ENCODE measurements around the gene SLC5A10. TPM values are rescaled to one million over a fixed set of nuclear protein-coding genes. Genes with fewer than 3 reads are reported as not detected.

The SLC5A10 gene
- total RNA-seq, 1 donor from 2014 or later = not detected

DNA sequence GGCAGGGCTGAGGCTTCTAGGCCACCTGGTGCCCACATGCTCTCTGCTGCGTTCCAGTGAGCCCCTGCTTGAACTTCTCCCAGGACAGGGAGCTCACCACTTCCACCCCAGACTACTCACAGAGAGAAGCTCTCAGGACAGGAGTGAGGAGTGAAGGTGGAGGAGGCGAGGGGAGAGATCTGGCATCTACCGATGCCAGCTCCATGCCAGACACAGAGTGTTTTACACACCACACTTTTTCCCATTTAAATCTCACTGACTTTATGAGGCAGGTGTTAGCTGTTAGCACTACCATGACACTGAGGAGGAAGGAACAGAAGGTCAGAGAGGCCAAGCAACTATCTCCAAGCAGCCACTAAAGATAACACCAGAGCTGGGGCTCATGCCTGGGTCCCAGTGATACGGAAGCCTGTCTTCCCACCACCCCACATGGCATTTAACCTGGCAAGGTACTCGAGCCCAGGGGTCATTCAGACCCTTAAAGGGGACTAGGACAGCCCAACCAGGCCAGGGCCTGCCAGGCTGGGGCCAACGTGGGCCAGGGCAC, 45.8 kb downstream of the SLC5A10 start:
- H3K9me3 ChIP-seq = no peaks in the 10 kb centered on the region
- no peaks in the 10 kb centered on the region for H3K27me3 ChIP-seq
- TF ChIP-seq, protein P1, sequence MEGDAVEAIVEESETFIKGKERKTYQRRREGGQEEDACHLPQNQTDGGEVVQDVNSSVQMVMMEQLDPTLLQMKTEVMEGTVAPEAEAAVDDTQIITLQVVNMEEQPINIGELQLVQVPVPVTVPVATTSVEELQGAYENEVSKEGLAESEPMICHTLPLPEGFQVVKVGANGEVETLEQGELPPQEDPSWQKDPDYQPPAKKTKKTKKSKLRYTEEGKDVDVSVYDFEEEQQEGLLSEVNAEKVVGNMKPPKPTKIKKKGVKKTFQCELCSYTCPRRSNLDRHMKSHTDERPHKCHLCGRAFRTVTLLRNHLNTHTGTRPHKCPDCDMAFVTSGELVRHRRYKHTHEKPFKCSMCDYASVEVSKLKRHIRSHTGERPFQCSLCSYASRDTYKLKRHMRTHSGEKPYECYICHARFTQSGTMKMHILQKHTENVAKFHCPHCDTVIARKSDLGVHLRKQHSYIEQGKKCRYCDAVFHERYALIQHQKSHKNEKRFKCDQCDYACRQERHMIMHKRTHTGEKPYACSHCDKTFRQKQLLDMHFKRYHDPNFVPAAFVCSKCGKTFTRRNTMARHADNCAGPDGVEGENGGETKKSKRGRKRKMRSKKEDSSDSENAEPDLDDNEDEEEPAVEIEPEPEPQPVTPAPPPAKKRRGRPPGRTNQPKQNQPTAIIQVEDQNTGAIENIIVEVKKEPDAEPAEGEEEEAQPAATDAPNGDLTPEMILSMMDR (IDR thresholded peaks at IDR 0.05) = no peak
- intact Hi-C loops (cut with DNase I) = no loop called here
- H3K36me3 ChIP-seq = no peaks in the 10 kb centered on the region
- peaks cover 6% of the 10 kb centered on the region for H3K4me1 ChIP-seq
- no peak overlapping the region for H3K4me3 ChIP-seq
- ATAC-seq = no peak
- DNase-seq = no peak
- H3K27ac ChIP-seq = no peak overlapping the region

DNA sequence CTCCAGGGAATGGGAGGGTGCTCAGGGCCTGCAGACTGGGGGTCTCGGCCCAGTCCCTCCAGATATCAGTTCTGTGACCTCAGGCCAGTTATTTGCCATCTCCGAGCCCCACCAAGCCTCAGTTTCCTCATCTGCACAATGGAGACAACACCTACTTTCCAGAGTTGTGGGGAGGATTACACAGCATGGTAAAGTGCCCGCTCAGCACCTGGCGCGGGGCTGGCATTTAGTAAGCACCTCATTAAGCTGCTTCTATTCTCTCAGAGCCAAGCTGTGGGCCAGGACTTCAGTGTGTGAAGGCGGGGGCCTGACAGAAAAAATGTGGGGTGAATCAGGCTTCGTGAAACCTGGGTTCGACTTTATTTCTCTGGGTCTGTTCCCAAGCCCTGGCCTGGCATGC, 47.4 kb downstream of the SLC5A10 start:
- DNase-seq (no peak), ATAC-seq (no peak)
- Histone ChIP-seq H3K36me3 (no peaks in the 10 kb centered on the region), H3K4me1 (no peaks in the 10 kb centered on the region), H3K27me3 (no peaks in the 10 kb centered on the region), H3K27ac (no peak overlapping the region), H3K4me3 (no peak overlapping the region), H3K9me3 (no peaks in the 10 kb centered on the region)
- intact Hi-C loops (cut with DNase I) = no loop called here
- TF ChIP-seq, protein P1 (IDR thresholded peaks at IDR 0.05) = no peak

DNA sequence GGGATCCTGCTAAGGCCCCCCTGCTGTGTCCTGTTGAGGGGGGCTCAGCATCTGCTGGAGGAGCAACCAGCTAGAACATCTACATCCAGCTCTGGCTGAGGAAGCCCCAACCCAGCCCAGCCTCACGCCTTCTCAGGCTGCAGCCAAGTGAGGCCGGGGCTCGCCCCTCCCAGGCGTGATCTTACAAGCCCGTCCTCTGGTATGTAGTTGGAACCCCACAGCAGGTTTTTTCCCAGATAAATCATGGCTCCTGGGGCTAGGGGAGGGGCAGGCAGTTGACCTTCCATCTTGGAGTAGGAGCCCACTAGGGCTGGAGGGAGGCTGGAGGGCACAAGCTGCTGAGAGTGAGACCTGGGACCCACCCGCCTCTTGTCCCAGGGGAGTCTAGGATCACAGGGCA, 47.9 kb downstream of the SLC5A10 start:
- no peaks in the 10 kb centered on the region for H3K9me3 ChIP-seq
- H3K4me1 ChIP-seq = peaks cover 2% of the 10 kb centered on the region
- DNase-seq (no peak), ATAC-seq (no peak)
- TF ChIP-seq, protein P1 (IDR thresholded peaks at IDR 0.05) = no peak
- no peaks in the 10 kb centered on the region for H3K27me3 ChIP-seq
- H3K4me3 ChIP-seq = no peak overlapping the region
- H3K27ac ChIP-seq = no peak overlapping the region
- intact Hi-C loops (cut with DNase I) = no loop called here
- no peaks in the 10 kb centered on the region for H3K36me3 ChIP-seq

DNA sequence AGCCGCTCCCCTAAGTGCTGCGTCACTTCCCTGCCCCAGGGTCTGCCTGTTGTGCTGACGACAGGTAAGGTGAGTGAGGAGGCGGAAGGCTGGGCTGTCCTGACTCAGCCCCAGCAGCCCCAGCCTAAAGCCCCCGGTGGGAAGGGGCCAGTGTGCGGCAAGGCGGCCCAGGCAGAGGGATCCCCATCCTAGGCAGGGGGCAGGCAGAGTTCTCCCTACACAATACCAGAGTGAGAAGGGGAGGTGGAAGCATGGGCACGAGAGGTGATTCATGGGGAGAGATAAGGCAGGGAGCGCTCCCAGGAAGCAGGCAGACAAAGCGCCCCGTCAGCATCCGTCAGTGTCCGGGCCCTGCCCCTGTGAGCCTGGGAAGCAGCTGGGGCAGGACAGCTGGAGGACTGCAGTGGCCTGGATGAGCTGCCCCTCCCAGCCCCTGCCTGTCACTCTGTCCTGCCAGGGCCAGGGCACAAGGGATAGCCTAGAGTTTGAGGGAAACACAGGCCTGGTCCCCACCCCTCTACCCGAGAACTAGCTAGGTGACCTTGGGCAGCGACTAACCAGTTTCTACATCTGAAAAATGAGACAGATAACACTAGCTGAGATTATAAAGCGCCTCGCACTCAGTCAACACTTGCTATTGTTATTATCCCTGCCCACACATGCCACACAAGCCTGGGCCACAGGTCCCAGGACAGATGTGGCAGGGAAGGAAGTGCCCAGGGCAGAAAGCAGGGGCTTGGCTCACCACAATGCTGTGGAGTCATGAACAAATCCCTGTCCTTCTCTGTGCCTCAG, 48.8 kb downstream of the SLC5A10 start:
- no peaks in the 10 kb centered on the region for H3K9me3 ChIP-seq
- ATAC-seq = no peak

DNA sequence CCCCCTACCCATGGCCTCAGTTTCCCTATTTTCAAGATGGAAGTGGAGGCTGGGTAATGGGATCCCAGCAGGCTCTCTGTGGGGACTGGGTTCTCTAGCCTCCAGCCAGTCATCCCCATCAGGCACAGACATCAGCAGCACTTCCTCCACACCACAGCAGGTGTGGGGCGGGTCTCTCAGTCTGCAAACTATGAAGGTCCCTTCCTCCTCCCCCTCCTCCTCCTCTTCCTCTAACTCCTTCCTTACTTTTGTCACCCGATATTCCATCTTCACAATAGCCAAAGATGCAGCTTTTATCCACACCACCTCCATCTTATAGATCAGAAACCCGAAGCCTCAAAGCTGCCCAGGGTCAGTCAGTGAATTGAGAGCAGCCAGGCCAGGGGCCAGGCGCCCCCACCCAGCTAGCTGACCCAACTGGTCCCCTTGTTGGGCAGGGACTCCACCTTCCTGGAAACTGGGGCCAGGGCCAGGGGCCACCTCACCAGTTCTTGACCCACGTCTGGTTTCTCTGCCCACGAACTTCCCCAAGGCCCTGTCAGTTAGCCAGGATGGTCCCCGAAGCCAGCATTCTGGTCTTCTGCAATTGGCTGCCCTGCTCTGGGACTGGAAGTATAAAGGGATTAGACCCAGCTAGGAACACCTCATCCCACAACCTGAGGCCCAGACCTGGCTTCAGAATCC, 50.1 kb downstream of the SLC5A10 start:
- Histone ChIP-seq H3K4me1 (peaks cover 5% of the 10 kb centered on the region), H3K27ac (no peak overlapping the region), H3K27me3 (no peaks in the 10 kb centered on the region), H3K4me3 (no peak overlapping the region), H3K36me3 (no peaks in the 10 kb centered on the region), H3K9me3 (no peaks in the 10 kb centered on the region)
- intact Hi-C loops (cut with DNase I) = no loop called here
- TF ChIP-seq, protein P1 (IDR thresholded peaks at IDR 0.05) = no peak
- ATAC-seq = no peak
- DNase-seq = no peak

More for the DNA sequence above, 48.8 kb downstream of the SLC5A10 start:
- Histone ChIP-seq H3K4me1 (peaks cover 5% of the 10 kb centered on the region), H3K27me3 (no peaks in the 10 kb centered on the region), H3K36me3 (no peaks in the 10 kb centered on the region), H3K27ac (no peak overlapping the region), H3K4me3 (no peak overlapping the region)
- intact Hi-C loops (cut with DNase I) = no loop called here
- TF ChIP-seq, protein P1 (IDR thresholded peaks at IDR 0.05) = no peak
- DNase-seq = no peak
